NCI-H345 treated with DMSO at 0.1 percent for 48 hours (cell line): ENCODE results near the gene C19orf67.

Experiments
- DNase-seq: peaks from one replicate; lab custom pipeline; 2025; ENCODE audit not compliant: unreplicated experiment; lab: John Stamatoyannopoulos, UW

The C19orf67 gene

DNA sequence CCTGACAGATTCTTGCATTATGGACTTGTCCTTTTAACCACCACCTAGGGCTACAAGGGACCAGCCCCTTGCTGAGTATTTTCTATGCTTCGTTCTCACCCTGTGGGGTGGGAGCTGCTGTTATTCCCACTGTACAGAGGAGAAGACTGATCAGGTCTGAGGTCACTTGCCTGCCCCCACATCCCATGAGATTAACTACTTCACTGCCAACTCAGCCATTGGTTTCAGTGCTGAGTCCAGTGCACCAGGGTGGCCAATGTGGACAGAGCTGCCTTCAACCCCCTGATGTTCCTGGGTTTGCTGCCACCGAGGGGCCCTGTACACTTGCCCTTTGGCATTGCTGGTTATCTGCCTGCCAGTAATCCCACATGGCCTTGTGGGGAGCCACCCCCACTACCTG is 25.1 kb upstream of the C19orf67 start:
- DNase-seq = no peak

GRCh38 chr19:14107581-14108461 is 22.2 kb upstream of the C19orf67 start:
- DNase-seq = no peak

GRCh38 chr19:14106840-14107239 is 21.3 kb upstream of the C19orf67 start:
- DNase-seq = no peak

GRCh38 chr19:14105680-14106079 is 20.1 kb upstream of the C19orf67 start:
- no peak for DNase-seq

- no peak for DNase-seq
These were observed 17.7 kb upstream of the C19orf67 start for GRCh38 chr19:14103310-14103709.

- DNase-seq = no peak
These were observed 17.2 kb upstream of the C19orf67 start for GRCh38 chr19:14102756-14103155.

GRCh38 chr19:14102102-14102696 is 16.6 kb upstream of the C19orf67 start:
- DNase-seq = no peak

GRCh38 chr19:14101003-14101545 is 15.5 kb upstream of the C19orf67 start:
- DNase-seq = no peak

DNA sequence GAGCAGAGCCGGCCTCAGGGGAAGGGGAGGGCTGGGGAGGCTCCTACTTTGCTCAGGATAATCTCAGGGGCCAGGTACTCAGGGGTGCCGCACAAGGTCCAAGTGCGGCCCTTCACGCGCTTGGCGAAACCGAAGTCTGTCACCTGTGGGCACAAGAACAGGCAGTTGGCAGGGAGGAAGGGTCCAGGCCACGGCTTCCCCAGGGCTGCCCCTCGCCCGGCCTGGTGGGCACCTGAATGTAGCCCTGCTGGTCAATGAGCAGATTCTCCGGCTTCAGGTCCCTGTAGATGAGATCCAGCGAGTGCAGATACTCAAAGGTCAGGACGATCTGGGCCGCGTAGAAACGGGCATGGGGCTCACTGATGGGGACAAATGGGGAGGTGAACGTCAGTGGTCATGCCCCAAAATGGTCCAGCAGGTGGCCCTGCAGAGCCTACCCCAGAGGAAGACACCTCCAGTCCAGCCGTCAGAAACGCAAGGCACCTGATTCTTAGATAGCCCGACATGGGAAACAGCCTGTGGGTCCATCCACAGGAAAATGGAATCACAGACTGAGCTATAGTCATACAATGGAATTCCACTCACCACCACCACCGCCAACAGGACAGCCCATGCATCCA is 12.1 kb upstream of the C19orf67 start:
- DNase-seq = no peak

- DNase-seq = no peak
These were observed 10.8 kb upstream of the C19orf67 start for GRCh38 chr19:14096272-14096992.

GRCh38 chr19:14094854-14095253 is 9.3 kb upstream of the C19orf67 start:
- no peak for DNase-seq

- no peak for DNase-seq
These were observed 7.7 kb upstream of the C19orf67 start for GRCh38 chr19:14093117-14093823.

DNA sequence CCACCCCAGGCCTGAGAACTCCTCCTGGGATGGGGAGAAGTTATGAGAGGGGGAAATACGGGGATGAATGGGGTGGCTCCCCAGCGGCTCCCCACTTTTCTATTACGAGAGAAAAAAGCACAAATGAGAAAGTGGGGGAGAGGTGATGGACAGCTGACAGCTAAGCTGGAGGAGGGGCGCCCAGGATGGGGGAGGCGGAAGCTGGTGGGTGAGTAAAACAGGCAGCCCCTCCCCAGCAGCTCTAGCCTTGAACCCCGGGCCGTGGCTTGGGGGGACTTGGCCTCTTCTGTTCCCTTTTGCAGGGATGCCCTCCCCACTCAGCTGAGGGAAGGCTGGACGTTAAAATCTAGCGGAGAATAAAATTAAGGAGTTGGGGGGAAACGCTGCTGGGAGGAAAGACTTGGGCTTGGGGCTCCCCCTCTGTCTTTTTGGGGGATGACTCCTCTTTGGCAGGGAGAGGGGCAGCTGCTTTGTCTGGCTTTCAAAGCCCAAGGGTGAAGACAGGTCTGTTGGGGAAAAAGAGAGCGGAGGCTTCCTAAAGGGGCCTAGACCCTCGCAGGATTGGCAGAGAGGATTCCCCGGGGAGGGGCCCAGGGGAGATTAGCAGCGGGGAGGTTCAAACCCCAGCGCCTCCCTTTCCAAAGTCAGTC is 6.4 kb upstream of the C19orf67 start:
- DNase-seq = no peak

DNA sequence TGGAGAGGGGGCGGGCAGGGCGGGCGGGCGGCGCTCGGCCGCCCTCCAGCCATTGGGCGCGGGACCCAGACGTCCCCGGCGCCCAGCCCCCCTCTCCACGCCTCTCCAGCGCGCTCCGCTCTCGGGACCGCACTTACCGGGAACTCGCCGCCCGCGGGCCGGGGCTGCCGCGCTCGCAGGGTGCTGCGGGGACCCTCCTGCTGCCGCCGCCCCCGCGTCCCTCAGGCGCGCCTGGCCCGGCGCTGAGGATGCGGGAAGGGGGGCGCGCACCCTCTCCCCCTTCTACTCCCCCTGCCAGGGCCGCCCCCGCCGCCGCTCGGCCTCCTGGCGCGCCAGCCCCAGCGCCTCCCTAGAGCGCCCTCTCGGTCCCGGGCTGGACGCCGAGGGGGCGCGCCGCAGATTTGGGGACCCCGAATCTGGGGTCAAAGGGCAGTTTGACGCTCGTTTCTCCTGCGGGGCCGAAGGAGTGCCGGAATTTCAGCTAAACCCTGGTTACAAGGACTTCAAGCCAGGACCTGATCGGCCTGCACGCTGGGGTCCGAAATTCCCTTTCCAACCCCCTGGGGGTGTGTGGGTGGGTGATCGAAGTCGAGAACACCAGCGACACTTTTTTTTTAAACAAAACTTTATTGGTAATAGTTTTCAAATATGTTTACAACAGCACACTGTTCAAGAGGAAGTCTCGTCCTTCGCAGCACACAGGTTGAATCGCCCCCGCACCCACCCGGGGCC is 5.7 kb upstream of the C19orf67 start:
- no peak for DNase-seq

DNA sequence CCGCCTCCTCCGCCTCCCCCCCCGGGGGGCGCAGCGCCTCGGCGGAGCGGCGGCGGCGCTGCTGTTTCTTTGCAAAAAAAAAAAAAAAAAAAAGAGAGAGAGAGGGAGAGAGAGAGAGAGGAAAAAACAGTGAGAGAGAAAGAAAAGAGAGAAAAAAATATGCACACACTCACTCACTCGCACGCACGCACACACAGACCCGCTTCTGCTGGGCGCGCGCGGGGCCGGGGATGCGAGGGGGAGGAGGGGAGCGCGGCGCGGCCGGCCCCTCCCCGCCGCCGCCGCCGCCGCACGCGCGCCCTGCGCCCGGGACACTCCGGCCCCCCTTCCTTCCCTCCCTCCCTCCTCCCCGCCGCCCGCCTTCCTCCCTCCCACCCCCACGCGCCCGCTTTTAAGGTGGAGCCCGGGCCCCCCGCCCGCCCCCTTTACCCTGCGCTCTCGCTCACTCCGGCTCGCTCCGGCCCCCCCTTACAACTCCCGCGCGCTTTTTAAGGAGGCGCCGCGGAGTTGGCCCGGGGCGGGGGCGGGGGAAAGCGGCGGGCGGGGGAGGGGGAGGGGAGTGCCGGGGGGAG is 5.0 kb upstream of the C19orf67 start, which contains the start of gene SAMD1:
Gene SAMD1, minus strand, starts transcription at position 243 of the 572 bp plus-strand sequence.
- no peak for DNase-seq

DNA sequence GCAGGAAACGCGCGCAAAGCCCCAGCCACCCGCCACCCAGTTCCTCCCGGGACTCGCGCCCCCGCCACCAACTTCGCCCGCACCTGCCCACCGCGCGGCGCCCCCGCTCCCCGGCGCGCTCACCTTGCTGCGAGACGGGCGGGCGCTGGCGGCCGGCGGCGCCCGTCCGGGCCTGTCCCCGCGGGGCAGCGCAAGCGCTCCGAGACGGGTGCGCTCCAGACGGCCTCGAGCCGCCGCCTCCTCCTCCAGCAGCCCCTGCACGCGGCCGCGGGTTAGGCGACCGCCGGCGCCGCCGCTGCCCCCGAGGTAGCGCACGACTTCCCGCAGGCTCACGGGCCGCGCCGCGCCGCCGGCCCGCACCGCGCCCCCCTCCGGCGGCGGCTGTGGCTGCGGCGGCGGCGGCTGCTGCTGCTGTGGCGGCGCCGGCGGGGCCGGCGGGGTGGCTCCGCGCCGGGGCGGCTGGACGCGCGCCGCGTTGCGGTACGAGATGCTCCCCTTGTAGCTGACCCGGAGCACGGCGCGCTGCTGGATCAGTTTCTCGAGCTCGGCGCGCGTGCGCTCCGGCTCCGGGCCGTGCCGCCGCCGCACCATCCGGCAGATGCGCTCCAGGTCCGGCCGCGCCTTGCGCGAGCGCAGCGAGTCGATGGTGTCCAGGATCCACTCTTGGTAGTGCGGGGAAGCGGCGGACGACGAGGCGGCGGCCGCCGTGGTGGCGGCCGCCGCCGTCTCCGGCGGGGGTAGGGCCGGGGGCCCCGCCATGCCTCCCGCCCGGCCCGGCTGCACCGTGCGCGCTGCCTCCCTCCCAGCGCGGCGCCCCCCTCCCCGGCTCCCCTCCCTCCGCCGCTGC is 4.3 kb upstream of the C19orf67 start:
- DNase-seq = no peak

- DNase-seq = no peak
These were observed 3.8 kb upstream of the C19orf67 start for GRCh38 chr19:14089412-14089661.

DNA sequence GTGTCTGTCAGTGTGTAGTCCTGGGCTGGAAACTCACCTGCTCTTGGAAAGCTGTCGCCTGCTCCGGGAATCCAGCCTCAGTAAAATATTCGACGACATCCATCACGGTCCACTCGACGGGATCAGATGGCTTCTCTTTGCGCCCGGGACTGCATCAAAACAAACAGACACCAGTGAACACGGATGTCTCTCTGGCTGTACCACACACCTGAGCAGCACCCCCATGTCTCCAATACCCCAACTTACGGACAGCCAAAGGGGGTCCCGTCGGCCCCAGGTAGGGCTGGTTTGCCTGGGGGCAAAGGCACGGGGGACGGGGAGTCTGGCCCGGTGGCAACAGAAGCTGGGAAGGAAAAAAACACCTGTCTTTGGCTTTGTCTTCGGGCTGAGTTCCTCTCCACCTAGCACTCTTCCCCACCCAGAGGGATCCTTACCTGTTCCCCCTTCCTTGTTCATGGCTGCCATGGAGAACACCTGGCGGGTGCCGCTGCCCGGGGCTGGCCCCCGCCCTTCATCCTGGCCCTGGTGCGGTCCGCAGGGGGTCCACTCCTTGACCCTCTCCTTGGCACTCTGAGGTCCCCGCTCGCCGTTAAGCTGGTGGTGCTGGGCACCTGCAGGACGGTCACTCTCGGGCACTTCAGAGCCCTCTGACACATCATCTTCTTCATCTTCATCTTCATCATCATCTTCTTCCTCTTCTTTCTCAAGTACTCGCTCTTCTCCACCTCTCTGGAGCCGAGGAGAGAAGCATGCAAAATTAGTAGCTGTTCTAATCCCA is 3.2 kb upstream of the C19orf67 start:
- no peak for DNase-seq
